Activated B cell treated with CpG ODN at 0.5 μM for 24 hours (primary cell): Measurements from ENCODE around the gene SLC44A4. TPM values are rescaled to one million over a fixed set of nuclear protein-coding genes. Genes with fewer than 3 reads are reported as not detected.

Experiments
- ATAC-seq: fragments of 200-7000 bp; cut with Tn5 transposase; one replicate; pipeline ENCODE4 v1.10.0; 2021; ENCODE audit warnings: low read depth, mild to moderate bottlenecking, moderate library complexity
- CTCF ChIA-PET: fragments of 350-600 bp; sonication (Branson Sonifier 250); formaldehyde crosslinking; loops from one replicate; lab custom pipeline; 2021; ENCODE audit warnings: antibody characterized with exemption; lab: Charles Lee
- POLR2A ChIA-PET: fragments of 350-600 bp; sonication (Branson Sonifier 250); formaldehyde crosslinking; loops from one replicate; lab custom pipeline; 2021; ENCODE audit warnings: antibody characterized with exemption; lab: Charles Lee
- DNase-seq: peaks from one replicate; pipeline ENCODE4 v3.0.0; 2022
- H3K27ac Mint-ChIP-seq: one replicate; pipeline ENCODE4 v1.8.0; 2020; ENCODE audit warnings: mixed read lengths
- H3K27me3 Mint-ChIP-seq: one replicate; pipeline ENCODE4 v1.8.0; 2021; ENCODE audit warnings: mixed read lengths
- H3K36me3 Mint-ChIP-seq: one replicate; pipeline ENCODE4 v1.8.0; 2021; ENCODE audit warnings: low read depth, mixed read lengths
- H3K4me1 Mint-ChIP-seq: one replicate; pipeline ENCODE4 v1.8.0; 2021; ENCODE audit warnings: mixed read lengths
- H3K4me3 Mint-ChIP-seq: one replicate; pipeline ENCODE4 v1.8.0; 2020; ENCODE audit warnings: mild to moderate bottlenecking, mixed read lengths
- H3K9me3 Mint-ChIP-seq: one replicate; pipeline ENCODE4 v1.8.0; 2020; ENCODE audit warnings: mixed read lengths
- CTCF ChIP-seq: fragments of 200-600 bp; IDR thresholded peaks from one replicate; pipeline ENCODE4 v1.8.0; 2022; ENCODE audit warnings: antibody characterized with exemption, mild to moderate bottlenecking
- intact Hi-C: fragments of 100-400 bp; cut with micrococcal nuclease; formaldehyde crosslinking; loops from one replicate; pipeline ENCODE4 v1.15.1; 2024
- total RNA-seq: library from RNA; stranded (reverse); gene quantifications from 2 replicates; pipeline ENCODE4 v1.2.3, GENCODE V29; 2022

SLC44A4 gene
- total RNA-seq, 1 donor from 2014 or later = not detected

GRCh38 chr6:31815025-31815838 lies 63.6 kb downstream of the SLC44A4 start, which contains the start of the genes HSPA1A and HSPA1L:
HSPA1A (plus strand) TSS chr6:31815543; CDS start chr6:31815757, 214 bp downstream.
HSPA1L (minus strand) TSS chr6:31815283; CDS start chr6:31811972, 3,311 bp downstream.
- Mint-ChIP-seq H3K4me3 (peak within 1 kb of the TSS; percentile 91), H3K9me3 (no peaks in the 10 kb centered on the region), H3K27ac (peak within 1 kb of the TSS; percentile 90), H3K36me3 (peaks cover 8% of the 10 kb centered on the region), H3K27me3 (no peaks in the 10 kb centered on the region), H3K4me1 (peaks cover 30% of the 10 kb centered on the region)
- TF ChIP-seq CTCF = no peak
- ATAC-seq (peak; percentile 49), DNase-seq (peak; percentile 59)
- ChIA-PET POLR2A (interaction anchor here (0.6 to 3.3 kb wide), 30 partner anchors 9 to 274 kb away, joined by 3 to 42 read pairs (median 8); partner anchors contain the start of genes ABHD16A, BAG6, CLIC1 and DDAH2), CTCF (interaction anchor here (0.6 to 2.0 kb wide), 8 partner anchors 8 to 204 kb away, joined by 3 to 10 read pairs (median 4); partner anchors contain the start of genes LSM2 and VARS1)
- intact Hi-C loops = loop anchor here (2.0 kb wide), 3 partner anchors 16 to 86 kb away; partner anchors contain the start of gene DDAH2

- Mint-ChIP-seq H3K9me3 (no peaks in the 10 kb centered on the region), H3K4me3 (peak overlapping the region; percentile 91), H3K36me3 (peaks cover 8% of the 10 kb centered on the region), H3K4me1 (peaks cover 30% of the 10 kb centered on the region), H3K27ac (peak overlapping the region; percentile 90), H3K27me3 (no peaks in the 10 kb centered on the region)
- CTCF ChIA-PET = interaction anchor here (0.6 to 2.0 kb wide), 9 partner anchors 8 to 204 kb away, joined by 3 to 10 read pairs (median 5); partner anchors contain the start of genes LSM2 and VARS1
- POLR2A ChIA-PET = interaction anchor here (0.6 to 3.3 kb wide), 33 partner anchors 9 to 273 kb away, joined by 3 to 42 read pairs (median 7); partner anchors contain the start of genes ABHD16A, BAG6, CLIC1 and DDAH2
- TF ChIP-seq CTCF = no peak
- intact Hi-C loops = loop anchor here (2.0 kb wide), 3 partner anchors 16 to 86 kb away; partner anchors contain the start of gene DDAH2
- peak; percentile 76 for ATAC-seq
- DNase-seq = no peak
These were observed 64.1 kb downstream of the SLC44A4 start for GRCh38 chr6:31814677-31815024.

GRCh38 chr6:31813465-31813849 lies 65.3 kb downstream of the SLC44A4 start:
- ATAC-seq (no peak), DNase-seq (no peak)
- POLR2A ChIA-PET = interaction anchor here (1.4 to 3.3 kb wide), 8 partner anchors 8 to 161 kb away, joined by 8 to 42 read pairs (median 23); partner anchors contain the start of genes ABHD16A, BAG6, DDAH2 and HSPA1B
- Mint-ChIP-seq H3K36me3 (peaks cover 8% of the 10 kb centered on the region), H3K9me3 (no peaks in the 10 kb centered on the region), H3K27ac (peak overlapping the region; percentile 72), H3K27me3 (no peaks in the 10 kb centered on the region), H3K4me1 (peaks cover 30% of the 10 kb centered on the region), H3K4me3 (peak overlapping the region; percentile 91)
- intact Hi-C loops = no loop called here
- no peak for TF ChIP-seq CTCF
- CTCF ChIA-PET = interaction anchor here (0.6 to 2.0 kb wide), 7 partner anchors 16 to 140 kb away, joined by 3 to 9 read pairs (median 4); partner anchors contain the start of gene VARS1

Other genes starting within 250 kb of the SLC44A4 start
- gene BAG6, start 226.3 kb downstream of the SLC44A4 start, total RNA-seq = 309 and 327 TPM in 2 replicates
- gene APOM, start 223.1 kb downstream of the SLC44A4 start, total RNA-seq = 2.2 and 2.4 TPM in 2 replicates
- 29.0 and 29.3 TPM in 2 replicates for gene C6orf47, start 218.2 kb downstream of the SLC44A4 start, total RNA-seq
- gene GPANK1, start 214.0 kb downstream of the SLC44A4 start, total RNA-seq = 23.0 and 24.2 TPM in 2 replicates
- 190 and 191 TPM in 2 replicates for gene CSNK2B, start 212.9 kb downstream of the SLC44A4 start, total RNA-seq
- gene LY6G5B, start 209.0 kb downstream of the SLC44A4 start, total RNA-seq = 23.2 and 33.1 TPM in 2 replicates
- gene LY6G5C, start 197.9 kb downstream of the SLC44A4 start, total RNA-seq = 0.29 and 0.73 TPM in 2 replicates
- gene ABHD16A, start 175.7 kb downstream of the SLC44A4 start, total RNA-seq = 49.3 and 59.1 TPM in 2 replicates
- not detected in 2 replicates for gene LY6G6F, start 172.1 kb downstream of the SLC44A4 start, total RNA-seq
- gene LY6G6D, start 163.6 kb downstream of the SLC44A4 start, total RNA-seq = not detected in 2 replicates
- not detected in 2 replicates for gene LY6G6C, start 157.3 kb downstream of the SLC44A4 start, total RNA-seq
- gene MPIG6B, start 155.6 kb downstream of the SLC44A4 start, total RNA-seq = 0.12 TPM in 1 of 2 replicates, not detected in the other
- gene DDAH2, start 149.7 kb downstream of the SLC44A4 start, total RNA-seq = 30.7 and 32.5 TPM in 2 replicates
- gene CLIC1, start 142.5 kb downstream of the SLC44A4 start, total RNA-seq = 374 and 397 TPM in 2 replicates
- gene MSH5, start 139.0 kb downstream of the SLC44A4 start, total RNA-seq = 35.4 and 47.3 TPM in 2 replicates
- 7.7 and 9.0 TPM in 2 replicates for gene SAPCD1, start 116.3 kb downstream of the SLC44A4 start, total RNA-seq
- 1.6 and 2.9 TPM in 2 replicates for gene VWA7, start 101.7 kb downstream of the SLC44A4 start, total RNA-seq
- 136 and 140 TPM in 2 replicates for gene VARS1, start 83.2 kb downstream of the SLC44A4 start, total RNA-seq
- 61.8 and 68.6 TPM in 2 replicates for gene LSM2, start 72.0 kb downstream of the SLC44A4 start, total RNA-seq
- 1.2 and 2.1 TPM in 2 replicates for gene HSPA1L, start 63.7 kb downstream of the SLC44A4 start, total RNA-seq
- 27.1 and 28.1 TPM in 2 replicates for gene HSPA1A, start 63.5 kb downstream of the SLC44A4 start, total RNA-seq
- gene HSPA1B, start 51.3 kb downstream of the SLC44A4 start, total RNA-seq = 23.7 and 30.4 TPM in 2 replicates
- gene NEU1, start 16.2 kb downstream of the SLC44A4 start, total RNA-seq = 18.3 and 19.2 TPM in 2 replicates
- gene EHMT2, start 18.7 kb upstream of the SLC44A4 start, total RNA-seq = 49.9 and 58.4 TPM in 2 replicates
- 4.8 and 5.5 TPM in 2 replicates for gene ZBTB12, start 23.1 kb upstream of the SLC44A4 start, total RNA-seq
- gene C2, start 48.7 kb upstream of the SLC44A4 start, total RNA-seq = 0.78 and 0.95 TPM in 2 replicates
- 0.29 TPM in 1 of 2 replicates, not detected in the other for gene CFB, start 67.1 kb upstream of the SLC44A4 start, total RNA-seq
- 57.9 and 63.3 TPM in 2 replicates for gene NELFE, start 80.0 kb upstream of the SLC44A4 start, total RNA-seq
- gene SKIC2, start 80.2 kb upstream of the SLC44A4 start, total RNA-seq = 95.8 and 102 TPM in 2 replicates
- 23.7 and 29.4 TPM in 2 replicates for gene DXO, start 93.1 kb upstream of the SLC44A4 start, total RNA-seq
- gene C4A, start 103.1 kb upstream of the SLC44A4 start, total RNA-seq = 4.6 and 6.8 TPM in 2 replicates
- 5.1 and 5.3 TPM in 2 replicates for gene C4B, start 135.8 kb upstream of the SLC44A4 start, total RNA-seq
- gene CYP21A2, start 159.4 kb upstream of the SLC44A4 start, total RNA-seq = 0.10 TPM in 1 of 2 replicates, not detected in the other
- gene TNXB, start 230.3 kb upstream of the SLC44A4 start, total RNA-seq = 5.9 and 12.4 TPM in 2 replicates
- gene ATF6B, start 249.2 kb upstream of the SLC44A4 start, total RNA-seq = 144 and 148 TPM in 2 replicates